Measurements from ENCODE around the gene DHRS13.

The DHRS13 gene, protein sequence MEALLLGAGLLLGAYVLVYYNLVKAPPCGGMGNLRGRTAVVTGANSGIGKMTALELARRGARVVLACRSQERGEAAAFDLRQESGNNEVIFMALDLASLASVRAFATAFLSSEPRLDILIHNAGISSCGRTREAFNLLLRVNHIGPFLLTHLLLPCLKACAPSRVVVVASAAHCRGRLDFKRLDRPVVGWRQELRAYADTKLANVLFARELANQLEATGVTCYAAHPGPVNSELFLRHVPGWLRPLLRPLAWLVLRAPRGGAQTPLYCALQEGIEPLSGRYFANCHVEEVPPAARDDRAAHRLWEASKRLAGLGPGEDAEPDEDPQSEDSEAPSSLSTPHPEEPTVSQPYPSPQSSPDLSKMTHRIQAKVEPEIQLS

DNA sequence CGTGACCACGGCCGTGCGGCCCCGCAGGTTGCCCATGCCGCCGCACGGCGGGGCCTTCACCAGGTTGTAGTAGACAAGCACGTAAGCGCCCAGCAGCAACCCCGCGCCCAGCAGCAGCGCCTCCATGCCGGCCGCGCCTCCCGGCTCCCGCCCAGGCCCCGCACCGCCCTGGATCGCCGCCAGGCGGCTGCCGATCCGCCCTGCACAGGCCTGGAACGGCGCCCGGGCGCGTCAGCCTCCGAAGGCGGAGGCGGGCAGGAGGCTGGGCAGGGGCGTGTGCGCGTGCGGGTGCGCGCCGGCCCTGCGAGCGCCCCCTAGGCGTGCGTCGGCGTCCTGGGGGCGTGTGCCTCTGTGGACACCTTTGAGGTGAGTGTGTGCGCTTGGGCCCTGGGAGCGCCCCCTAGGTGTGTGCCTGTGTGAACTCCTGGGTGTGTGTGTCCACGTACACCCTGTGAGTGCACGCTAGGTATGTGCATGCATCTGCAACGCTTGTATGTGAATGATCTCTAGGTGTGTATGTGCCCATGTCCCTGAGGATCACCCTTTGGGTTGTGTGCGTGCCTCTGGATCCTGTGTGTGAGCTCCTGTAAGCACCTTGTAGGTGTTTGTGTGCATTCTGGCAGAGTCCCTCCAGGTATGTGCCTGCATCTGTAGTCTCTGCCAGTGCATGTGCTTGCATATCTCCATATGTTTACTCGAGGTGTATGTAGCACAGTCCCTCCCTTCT lies at the start of gene DHRS13:
Gene DHRS13, minus strand, starts transcription at position 261 of the 727 bp plus-strand sequence. Its CDS starts 135 bp downstream, at position 126.
- DNase-seq (ENCODE audit: low read depth in 2 of 2): peak; percentile 79 to 90

DNA sequence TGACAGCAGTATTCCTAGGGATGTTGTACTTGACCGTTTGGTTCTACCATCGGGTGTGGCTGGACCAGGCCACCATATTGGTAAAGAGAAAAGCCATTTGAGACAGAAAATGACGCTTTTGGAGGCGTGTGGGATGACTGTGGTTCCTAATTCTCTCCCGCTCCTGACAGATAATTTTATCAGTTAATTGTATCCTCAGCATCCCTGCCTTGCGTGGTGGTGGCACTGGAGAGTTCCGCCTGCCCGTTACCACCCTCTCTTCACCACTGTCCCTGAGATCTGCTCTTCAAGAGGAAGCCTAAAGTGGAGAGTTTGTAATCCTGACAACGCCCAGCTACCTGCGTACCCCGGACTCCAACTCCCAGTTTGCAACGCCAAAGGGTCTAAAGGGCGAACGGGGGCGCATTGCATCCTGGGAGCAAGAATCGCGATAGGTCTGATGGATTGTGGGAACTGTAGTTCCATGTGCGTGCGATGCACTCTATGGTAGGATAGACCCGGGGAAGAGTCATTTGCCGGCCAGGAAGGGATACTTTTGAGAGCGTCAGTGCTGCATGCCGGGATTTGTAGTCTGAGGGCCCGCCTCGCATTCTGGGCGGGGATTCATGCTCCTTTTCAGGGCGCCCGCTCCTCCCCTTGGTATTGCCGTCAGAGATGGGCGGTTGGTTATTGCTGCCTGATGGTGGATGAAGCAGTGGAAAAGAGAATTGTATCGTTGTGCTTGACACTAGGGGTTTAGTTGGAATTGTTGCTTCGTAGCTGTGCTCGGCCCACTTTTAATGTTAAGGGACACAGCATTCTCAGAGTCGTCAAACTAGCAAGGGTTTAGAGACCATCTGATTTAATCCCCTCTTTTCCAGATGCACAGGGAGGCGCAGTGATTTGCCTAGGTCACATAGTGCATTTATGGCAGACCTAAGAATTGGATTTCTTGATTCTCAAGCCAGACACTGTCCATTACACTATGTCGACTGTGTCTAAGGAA lies 49.4 kb upstream of the DHRS13 start:
- DNase-seq (ENCODE audit: low read depth in 2 of 2): peak; percentile 91 to 97

DNA sequence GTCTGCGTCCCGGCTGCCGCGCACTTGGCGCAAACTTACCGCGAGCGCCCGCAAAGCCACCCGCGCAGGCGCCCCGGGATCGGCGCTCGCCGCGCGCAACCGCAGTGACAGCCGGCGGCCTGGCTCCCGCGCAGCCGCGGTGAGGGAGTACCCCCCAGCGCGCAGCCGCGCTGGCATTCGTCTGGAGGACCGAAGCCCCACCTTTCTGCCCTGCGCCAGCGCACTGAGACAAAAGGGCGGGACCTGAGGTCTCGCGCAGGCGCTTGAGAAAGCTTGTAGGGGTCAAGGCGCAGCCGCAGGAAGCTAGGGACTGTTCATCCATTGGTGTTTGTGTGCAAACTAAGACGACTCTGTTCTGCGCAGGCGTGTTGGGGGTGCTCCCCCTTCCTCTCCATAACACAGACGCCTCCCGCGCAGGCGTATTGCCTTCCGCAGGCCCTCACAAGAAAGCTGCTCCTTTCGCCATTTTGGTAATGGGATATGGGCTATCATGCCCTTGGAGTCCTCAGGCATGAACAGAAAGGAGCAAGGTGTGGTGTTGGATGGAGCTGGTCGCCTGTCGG lies 48.6 kb upstream of the DHRS13 start, which contains the start of gene PHF12:
Gene PHF12, minus strand, starts transcription at position 91 of the 563 bp plus-strand sequence. CDS start 558 bp downstream, outside the sequence.
- peak; percentile 100 for DNase-seq (ENCODE audit: low read depth in 2 of 2)

GRCh38 chr17:28950752-28951427 lies 48.0 kb upstream of the DHRS13 start:
- no peak for DNase-seq (ENCODE audit: low read depth in 2 of 2)

DNA sequence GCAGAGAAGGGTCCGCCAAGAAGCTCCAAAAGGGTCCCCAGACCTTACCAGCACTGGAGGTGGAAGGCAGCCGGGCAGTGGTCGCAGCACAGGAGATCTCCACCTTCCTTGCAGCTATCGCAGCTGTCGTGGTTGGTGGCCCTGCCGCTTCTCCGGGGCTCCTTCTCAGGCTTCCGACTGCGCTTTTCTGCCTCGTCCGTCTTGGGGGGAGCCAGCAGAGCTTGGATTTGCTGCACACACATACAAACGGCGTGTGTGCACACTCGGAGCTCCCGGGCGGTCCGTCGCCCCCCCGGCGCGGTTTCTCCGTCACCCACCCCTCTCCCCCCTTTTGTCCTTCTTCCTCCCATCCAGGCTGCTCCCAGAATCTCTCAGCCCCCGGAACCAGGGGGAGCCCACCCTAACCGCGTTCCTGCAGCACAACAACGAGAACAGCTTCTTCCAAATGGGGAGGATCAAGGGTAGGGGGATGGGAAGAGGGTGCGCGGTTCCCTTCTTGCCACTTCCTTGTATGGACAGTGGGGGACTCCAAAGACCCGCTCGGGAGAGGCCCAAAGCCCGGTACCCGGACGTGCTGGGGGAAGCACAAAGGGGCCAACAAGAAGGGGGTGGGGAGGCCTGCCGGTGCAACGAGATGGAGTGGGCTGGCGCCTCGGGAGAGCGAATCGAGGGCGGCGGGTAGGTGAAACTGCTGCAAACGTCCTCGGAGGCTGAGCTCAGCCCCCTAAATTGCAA lies 47.3 kb upstream of the DHRS13 start:
- peak; percentile 34 to 51 for DNase-seq (ENCODE audit: low read depth in 2 of 2)

- peak; percentile 13 to 43 for DNase-seq (ENCODE audit: low read depth in 2 of 2)
These were observed 46.5 kb upstream of the DHRS13 start for GRCh38 chr17:28949185-28950016.

DNA sequence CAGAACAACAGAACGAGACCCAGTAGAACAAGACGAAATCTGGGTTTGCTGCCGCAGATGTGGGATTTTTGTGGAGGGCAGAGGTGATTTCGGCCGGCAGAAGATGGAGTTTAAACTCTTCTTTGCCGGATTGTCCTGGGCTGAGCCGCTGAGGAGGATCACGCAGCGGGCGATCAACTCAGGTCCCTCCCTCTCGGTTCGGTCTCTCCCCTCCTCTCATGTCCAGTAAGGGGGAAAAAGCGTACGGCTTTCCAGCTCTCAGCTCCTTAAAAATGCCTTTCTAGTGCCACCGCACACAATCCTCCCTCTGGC lies 46.0 kb upstream of the DHRS13 start:
- no peak for DNase-seq (ENCODE audit: low read depth in 2 of 2)

- DNase-seq (ENCODE audit: low read depth in 2 of 2): no peak
These were observed 45.5 kb upstream of the DHRS13 start for GRCh38 chr17:28948342-28948741.

DNA sequence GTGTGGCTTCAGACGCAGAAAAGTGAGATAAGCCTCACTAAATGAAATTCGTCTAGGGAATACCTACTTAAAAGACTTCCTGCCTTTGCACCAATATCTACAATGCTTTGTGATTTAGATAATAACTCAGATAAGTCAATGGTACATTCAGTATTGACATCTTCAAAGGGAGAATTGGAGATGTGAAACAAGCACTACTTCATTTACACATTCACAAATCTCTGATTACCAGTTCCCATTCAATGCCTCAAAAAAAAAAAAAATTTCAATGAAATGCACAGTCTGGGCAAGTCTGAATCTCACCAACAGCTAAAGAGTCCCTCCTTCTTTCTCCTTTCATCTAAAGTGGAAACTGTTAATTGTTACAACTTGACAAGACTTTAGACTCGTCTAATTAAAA lies 44.8 kb upstream of the DHRS13 start:
- no peak for DNase-seq (ENCODE audit: low read depth in 2 of 2)

DNA sequence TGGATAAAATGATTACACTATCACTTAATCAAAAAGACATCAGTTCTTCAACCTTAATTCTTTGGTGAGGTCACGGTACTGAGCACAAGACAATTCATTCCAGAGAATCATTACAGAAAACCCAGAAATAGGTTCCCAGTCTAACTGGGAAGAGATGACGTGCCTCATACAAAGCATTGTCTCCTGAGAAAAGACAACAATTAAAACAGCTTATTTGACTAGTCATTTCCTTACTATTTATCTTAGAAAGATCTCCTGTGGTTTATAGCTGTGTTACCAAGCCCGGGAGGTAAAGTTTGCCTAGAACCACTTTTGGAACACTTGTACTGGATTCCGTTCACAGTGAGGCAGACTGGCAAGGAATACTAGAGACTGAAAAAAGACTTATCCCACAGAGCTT lies 43.4 kb upstream of the DHRS13 start:
- DNase-seq (ENCODE audit: low read depth in 2 of 2): no peak

GRCh38 chr17:28944862-28945741 lies 42.2 kb upstream of the DHRS13 start:
- no peak for DNase-seq (ENCODE audit: low read depth in 2 of 2)

DNA sequence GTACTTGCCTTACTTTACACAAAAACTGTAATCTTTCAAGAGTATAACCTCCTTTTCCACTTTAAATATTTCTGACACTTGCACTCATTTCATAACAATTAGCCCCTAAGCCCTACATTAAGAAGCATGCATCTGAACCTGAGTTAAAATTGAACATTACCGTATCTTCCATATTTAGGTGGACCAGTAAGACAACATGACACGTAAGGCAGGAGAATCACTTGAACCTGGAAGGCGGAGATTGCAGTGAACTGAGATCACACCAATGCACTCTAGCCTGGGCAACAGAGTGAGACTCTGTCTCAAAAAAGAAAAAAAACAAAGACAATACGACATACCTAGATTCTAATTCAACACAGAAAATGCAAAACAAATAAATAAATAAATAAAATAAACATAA lies 41.5 kb upstream of the DHRS13 start:
- DNase-seq (ENCODE audit: low read depth in 2 of 2): no peak

DNA sequence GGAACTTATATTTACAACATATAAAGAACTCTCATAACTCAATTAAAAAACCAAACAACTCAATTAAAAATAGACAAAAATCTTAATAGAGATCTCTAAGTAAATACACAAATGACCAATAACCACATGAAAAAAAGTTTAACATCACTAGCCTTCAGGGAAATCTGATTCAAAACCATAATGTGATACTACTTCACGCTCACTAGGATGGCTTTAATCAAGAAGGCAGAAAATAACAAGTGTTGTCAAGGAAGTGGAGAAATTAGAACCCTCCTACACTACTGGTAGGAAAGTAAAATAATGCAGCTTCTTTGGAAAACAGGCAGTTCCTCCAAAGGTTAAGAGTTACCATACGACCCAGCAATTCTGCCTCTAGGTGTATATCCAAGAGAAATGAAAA lies 40.0 kb upstream of the DHRS13 start:
- DNase-seq (ENCODE audit: low read depth in 2 of 2): no peak

DNA sequence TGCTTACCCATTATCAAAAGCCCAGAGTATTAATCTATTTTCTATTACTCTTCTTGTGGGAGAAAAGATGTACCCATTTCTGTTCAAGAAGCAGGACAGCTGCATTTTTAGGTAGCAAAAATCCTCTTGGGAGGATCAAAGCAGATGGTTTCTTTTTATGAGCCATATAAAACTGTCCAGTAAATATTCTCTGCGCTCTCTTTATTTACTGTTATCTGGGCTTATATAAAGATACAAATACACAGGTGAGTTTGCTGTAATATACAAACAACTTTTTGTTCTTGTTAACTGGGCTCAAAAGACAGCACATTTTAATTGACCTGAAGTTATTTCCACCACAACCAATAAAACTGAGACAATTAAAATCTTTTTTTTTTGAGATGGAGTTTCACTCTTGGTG lies 38.4 kb upstream of the DHRS13 start:
- DNase-seq (ENCODE audit: low read depth in 2 of 2): no peak

GRCh38 chr17:28940675-28941074 lies 37.8 kb upstream of the DHRS13 start:
- no peak for DNase-seq (ENCODE audit: low read depth in 2 of 2)

DNA sequence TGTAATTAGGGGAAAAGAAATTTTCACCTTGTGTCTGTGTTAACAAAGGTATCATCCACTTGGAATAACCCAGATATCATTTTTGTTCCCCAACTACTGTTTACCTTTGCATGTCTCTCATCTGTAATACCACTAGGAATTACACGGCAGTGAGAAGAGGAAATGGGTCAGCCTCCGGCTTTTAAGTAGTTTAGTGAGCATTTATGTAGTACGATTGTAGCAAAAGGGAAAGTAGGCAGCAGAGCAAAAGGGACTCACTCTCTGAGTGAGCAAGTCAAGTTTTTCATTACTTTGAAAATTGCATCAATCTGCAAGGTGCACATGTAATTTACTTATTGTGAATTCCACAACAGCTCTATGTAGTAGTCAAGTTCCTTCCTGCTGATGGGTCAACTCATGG lies 37.3 kb upstream of the DHRS13 start:
- no peak for DNase-seq (ENCODE audit: low read depth in 2 of 2)

GRCh38 chr17:28938552-28938951 lies 35.7 kb upstream of the DHRS13 start:
- no peak for DNase-seq (ENCODE audit: low read depth in 2 of 2)

DNA sequence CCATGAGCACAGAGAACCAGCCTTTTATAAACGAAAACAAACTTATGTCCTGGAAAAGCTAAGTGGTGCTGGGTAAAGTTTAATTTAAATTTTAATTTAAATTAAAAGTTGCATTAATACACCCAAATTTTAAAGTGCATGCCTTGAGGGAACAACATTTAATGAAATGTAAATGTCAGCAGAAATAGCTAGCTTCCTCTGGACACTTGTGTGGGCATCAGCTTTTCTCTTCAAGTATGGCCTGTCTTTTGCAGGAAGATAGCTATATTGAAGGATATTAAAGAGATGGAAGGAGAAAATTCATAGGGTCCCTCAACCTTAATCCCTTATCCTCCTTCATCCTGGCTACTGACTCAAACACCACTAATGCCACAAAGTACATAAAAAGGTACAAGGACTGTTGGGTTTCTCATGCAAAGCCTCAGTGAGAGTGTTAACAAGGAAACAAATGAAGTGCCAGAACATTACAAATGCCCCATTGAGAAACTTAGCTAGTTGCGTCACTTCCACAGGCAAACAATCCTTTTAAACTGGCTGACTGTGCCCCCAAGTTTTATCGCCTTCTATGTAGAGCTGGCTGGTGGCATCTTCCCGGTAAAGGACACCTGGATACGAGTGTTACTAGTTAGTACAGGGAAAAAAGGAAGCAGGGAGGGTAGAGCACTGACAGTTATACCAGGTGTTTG lies 34.3 kb upstream of the DHRS13 start:
- DNase-seq (ENCODE audit: low read depth in 2 of 2): no peak

Data from stimulated activated CD8-positive, alpha-beta memory T cell treated with anti-CD3 and anti-CD28 coated beads, Interleukin-7, amount 100 ng/mL, for 4 hours (primary cell).